Measurements from ENCODE around the gene ITGA8. TPM values are rescaled to one million over a fixed set of nuclear protein-coding genes. Genes with fewer than 3 reads are reported as not detected.

The ITGA8 gene
- total RNA-seq, 2 donors from 2014 or later = 2.1 to 3.5 TPM

DNA sequence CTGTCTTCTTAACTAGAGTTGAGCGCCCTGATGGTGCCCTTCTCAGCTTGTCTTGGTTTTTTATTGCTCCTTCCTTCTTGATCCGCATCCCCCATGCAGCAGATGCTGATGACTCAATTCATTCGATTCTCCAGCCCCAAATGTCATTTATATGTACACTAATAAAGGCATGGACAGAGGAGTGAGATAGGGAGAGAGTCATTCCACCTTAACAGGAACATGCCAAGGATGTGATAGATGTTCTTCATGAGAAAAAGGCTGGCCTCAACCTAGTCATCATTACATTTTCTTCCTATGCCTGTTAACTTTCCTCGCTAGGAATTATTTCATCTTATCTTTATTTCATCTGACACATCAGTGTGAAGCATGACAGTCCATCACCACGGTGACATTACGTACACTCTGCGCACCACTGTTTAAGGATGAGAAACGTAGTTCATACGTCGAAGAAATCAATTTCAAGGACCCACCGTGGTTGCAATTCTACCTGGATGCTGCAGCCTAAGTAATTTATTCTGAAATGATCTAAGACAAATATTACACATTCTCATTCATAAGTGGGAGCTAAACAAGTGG lies 198.3 kb downstream of the ITGA8 start:
- no peaks in the 10 kb centered on the region for H3K9me3 ChIP-seq
- H3K27me3 ChIP-seq = no peaks in the 10 kb centered on the region
- H3K4me1 ChIP-seq = no peaks in the 10 kb centered on the region
- TF ChIP-seq, protein P1, sequence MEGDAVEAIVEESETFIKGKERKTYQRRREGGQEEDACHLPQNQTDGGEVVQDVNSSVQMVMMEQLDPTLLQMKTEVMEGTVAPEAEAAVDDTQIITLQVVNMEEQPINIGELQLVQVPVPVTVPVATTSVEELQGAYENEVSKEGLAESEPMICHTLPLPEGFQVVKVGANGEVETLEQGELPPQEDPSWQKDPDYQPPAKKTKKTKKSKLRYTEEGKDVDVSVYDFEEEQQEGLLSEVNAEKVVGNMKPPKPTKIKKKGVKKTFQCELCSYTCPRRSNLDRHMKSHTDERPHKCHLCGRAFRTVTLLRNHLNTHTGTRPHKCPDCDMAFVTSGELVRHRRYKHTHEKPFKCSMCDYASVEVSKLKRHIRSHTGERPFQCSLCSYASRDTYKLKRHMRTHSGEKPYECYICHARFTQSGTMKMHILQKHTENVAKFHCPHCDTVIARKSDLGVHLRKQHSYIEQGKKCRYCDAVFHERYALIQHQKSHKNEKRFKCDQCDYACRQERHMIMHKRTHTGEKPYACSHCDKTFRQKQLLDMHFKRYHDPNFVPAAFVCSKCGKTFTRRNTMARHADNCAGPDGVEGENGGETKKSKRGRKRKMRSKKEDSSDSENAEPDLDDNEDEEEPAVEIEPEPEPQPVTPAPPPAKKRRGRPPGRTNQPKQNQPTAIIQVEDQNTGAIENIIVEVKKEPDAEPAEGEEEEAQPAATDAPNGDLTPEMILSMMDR (IDR thresholded peaks at IDR 0.05) = no peak
- no peak overlapping the region for H3K4me3 ChIP-seq
- H3K9ac ChIP-seq (ENCODE audit: low read depth in 2 of 2, low read length in 2 of 2) = no peak overlapping the region
- H3K27ac ChIP-seq = no peak overlapping the region
- no peak for DNase-seq
- intact Hi-C loops (cut with DNase I) = no loop called here
- H3K36me3 ChIP-seq = no peaks in the 10 kb centered on the region

DNA sequence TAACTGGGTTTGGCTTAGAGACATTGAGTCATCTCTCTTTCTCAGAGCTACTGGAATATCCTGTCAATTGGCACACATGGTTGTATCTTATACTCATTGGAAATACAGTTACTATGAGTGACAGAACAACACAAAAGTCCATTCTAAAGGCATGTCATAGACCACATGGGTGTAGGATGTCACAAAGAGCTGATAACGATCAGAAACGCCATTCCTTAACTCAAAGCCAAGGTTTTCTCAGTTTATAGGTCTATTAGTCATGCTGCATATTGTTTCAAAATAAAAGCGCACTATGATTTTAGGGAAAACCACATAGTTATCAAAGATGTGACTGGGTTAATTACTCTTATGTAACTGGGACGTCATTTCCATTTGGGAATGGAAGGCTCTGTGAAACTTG lies 201.5 kb downstream of the ITGA8 start:
- intact Hi-C loops (cut with DNase I) = no loop called here
- no peak for DNase-seq
- Histone ChIP-seq H3K4me3 (no peak overlapping the region), H3K27ac (no peak overlapping the region), H3K9me3 (no peaks in the 10 kb centered on the region), H3K36me3 (no peaks in the 10 kb centered on the region), H3K4me1 (no peaks in the 10 kb centered on the region), H3K9ac (ENCODE audit: low read depth in 2 of 2, low read length in 2 of 2) (no peak overlapping the region), H3K27me3 (no peaks in the 10 kb centered on the region)
- TF ChIP-seq, protein P1 (IDR thresholded peaks at IDR 0.05) = no peak

DNA sequence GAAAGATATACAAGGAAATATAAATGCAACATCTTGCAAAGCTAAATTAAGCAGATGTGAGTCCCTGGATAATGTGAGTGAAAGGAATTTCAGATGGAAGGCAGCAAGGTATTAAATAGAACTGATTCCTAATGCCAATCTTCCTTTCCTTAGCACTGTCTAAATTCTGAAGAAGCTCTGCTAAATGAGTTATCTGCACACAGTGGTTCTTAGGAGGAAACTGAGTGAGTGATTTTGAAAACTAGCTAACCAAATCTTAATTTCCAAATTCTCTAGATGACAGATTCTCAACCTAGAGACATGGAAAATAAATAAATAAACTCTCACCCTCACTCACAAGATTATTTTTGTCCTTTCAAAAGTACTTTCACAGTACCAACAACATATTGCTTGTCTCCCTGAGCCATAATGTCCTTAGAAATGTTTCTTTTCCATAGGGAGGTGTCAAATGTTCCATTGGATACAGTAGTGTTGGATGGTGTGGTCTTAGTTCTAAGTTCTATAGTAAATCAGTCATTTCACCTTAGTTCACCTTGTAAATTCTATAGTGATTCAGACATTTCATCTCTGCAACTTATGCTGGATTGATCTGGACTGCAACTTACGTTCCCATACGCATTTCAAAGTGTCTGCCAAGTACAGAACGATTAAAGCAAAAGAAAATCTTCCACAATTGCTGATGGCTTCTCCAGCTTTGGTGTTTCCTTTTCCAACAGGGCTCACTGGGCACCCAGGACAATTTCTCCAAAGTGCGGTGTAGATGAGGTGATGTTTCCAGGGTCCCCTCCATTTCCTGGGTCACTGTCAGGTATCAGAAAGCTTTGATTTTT lies 203.3 kb downstream of the ITGA8 start:
- TF ChIP-seq, protein P1 (IDR thresholded peaks at IDR 0.05) = no peak
- intact Hi-C loops (cut with DNase I) = no loop called here
- Histone ChIP-seq H3K27me3 (no peaks in the 10 kb centered on the region), H3K9ac (ENCODE audit: low read depth in 2 of 2, low read length in 2 of 2) (no peak overlapping the region), H3K27ac (no peak overlapping the region), H3K9me3 (no peaks in the 10 kb centered on the region), H3K4me1 (no peaks in the 10 kb centered on the region), H3K36me3 (no peaks in the 10 kb centered on the region), H3K4me3 (no peak overlapping the region)
- no peak for DNase-seq

DNA sequence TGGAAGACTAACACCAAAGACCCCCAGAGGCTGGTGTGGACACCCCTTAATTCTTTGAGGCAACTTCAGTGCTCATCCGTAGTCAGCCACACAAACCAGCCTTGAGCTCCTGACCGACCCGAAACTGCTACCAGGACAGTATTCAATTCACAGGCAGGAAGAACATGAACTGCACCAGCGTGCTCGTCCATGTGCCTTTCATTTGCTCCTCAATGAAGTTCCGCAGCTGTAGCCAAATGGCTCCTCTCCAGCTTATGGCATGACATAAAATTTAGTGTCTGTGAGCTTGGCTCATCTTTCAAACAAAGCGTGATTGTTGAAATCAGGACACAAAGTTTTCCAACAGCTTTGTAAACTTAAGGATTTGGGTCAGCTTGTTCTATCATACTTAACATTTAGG lies 204.5 kb downstream of the ITGA8 start:
- DNase-seq = peak; percentile 27
- no peaks in the 10 kb centered on the region for H3K36me3 ChIP-seq
- no peaks in the 10 kb centered on the region for H3K9me3 ChIP-seq
- H3K4me1 ChIP-seq = no peaks in the 10 kb centered on the region
- intact Hi-C loops (cut with DNase I) = no loop called here
- H3K27me3 ChIP-seq = no peaks in the 10 kb centered on the region
- TF ChIP-seq, protein P1 (IDR thresholded peaks at IDR 0.05) = no peak
- no peak overlapping the region for H3K4me3 ChIP-seq
- H3K9ac ChIP-seq (ENCODE audit: low read depth in 2 of 2, low read length in 2 of 2) = no peak overlapping the region
- no peak overlapping the region for H3K27ac ChIP-seq

DNA sequence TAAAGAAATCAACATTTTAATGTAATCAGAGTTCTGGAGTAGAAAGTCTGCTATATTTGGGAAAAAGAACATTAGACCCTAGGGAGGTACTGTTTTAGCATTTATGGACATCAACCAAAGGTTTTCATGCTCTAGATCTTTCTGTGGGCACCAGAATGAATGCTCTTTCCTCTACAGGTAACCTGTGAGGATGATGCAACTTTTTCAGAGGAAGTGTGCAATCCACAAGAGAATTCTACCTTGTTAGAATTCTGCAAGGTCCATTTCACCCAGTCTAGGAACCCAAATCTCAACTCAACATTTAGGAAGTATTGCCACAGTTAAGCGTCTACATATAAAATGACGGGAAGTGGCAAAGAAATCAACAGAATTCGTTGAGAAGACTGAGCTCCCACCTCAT lies 208.8 kb downstream of the ITGA8 start:
- no peaks in the 10 kb centered on the region for H3K9me3 ChIP-seq
- H3K27ac ChIP-seq = no peak overlapping the region
- H3K4me3 ChIP-seq = no peak overlapping the region
- TF ChIP-seq, protein P1 (IDR thresholded peaks at IDR 0.05) = no peak
- no peaks in the 10 kb centered on the region for H3K4me1 ChIP-seq
- intact Hi-C loops (cut with DNase I) = no loop called here
- no peak overlapping the region for H3K9ac ChIP-seq (ENCODE audit: low read depth in 2 of 2, low read length in 2 of 2)
- no peaks in the 10 kb centered on the region for H3K27me3 ChIP-seq
- DNase-seq = no peak
- no peaks in the 10 kb centered on the region for H3K36me3 ChIP-seq
